ENCODE results near the gene PAQR8. TPM values are rescaled to one million over a fixed set of nuclear protein-coding genes. Genes with fewer than 3 reads are reported as not detected.

Gene PAQR8
- 10 to 100 TPM; 14.6 to 33.8 (median 28.2) TPM for polyA plus RNA-seq (ENCODE audit: insufficient read length in 4 of 4)

GRCh38 chr6:52361945-52362442, at the start of gene PAQR8:
Gene PAQR8 (plus strand): TSS chr6:52362151. CDS start chr6:52403214, 41,063 bp downstream.
- DNase-seq (ENCODE audit: low read depth in 4 of 4, low spot score in 3 of 4) = peak in 3 of 4 donors; percentile 60 to 68 (median 65)

GRCh38 chr6:52312461-52312860, 49.5 kb upstream of the PAQR8 start:
- no peak for DNase-seq (ENCODE audit: low read depth in 4 of 4, low spot score in 3 of 4)

- no peak for DNase-seq (ENCODE audit: low read depth in 4 of 4, low spot score in 3 of 4)
Measured at GRCh38 chr6:52314752-52315151, 47.2 kb upstream of the PAQR8 start.

GRCh38 chr6:52317211-52317610, 44.7 kb upstream of the PAQR8 start:
- no peak for DNase-seq (ENCODE audit: low read depth in 4 of 4, low spot score in 3 of 4)

- DNase-seq (ENCODE audit: low read depth in 4 of 4, low spot score in 3 of 4) = no peak
Measured at GRCh38 chr6:52317841-52318581, 43.9 kb upstream of the PAQR8 start.

GRCh38 chr6:52324189-52324588, 37.8 kb upstream of the PAQR8 start:
- DNase-seq (ENCODE audit: low read depth in 4 of 4, low spot score in 3 of 4) = no peak

GRCh38 chr6:52325695-52326471, 36.1 kb upstream of the PAQR8 start:
- no peak for DNase-seq (ENCODE audit: low read depth in 4 of 4, low spot score in 3 of 4)

GRCh38 chr6:52326540-52327364, 35.2 kb upstream of the PAQR8 start:
- no peak for DNase-seq (ENCODE audit: low read depth in 4 of 4, low spot score in 3 of 4)

GRCh38 chr6:52328303-52328662, 33.7 kb upstream of the PAQR8 start:
- DNase-seq (ENCODE audit: low read depth in 4 of 4, low spot score in 3 of 4) = no peak

- no peak for DNase-seq (ENCODE audit: low read depth in 4 of 4, low spot score in 3 of 4)
Measured at GRCh38 chr6:52328729-52329128, 33.2 kb upstream of the PAQR8 start.

GRCh38 chr6:52330470-52330869, 31.5 kb upstream of the PAQR8 start:
- DNase-seq (ENCODE audit: low read depth in 4 of 4, low spot score in 3 of 4) = no peak

- no peak for DNase-seq (ENCODE audit: low read depth in 4 of 4, low spot score in 3 of 4)
Measured at GRCh38 chr6:52331793-52332457, 30.0 kb upstream of the PAQR8 start.

- no peak for DNase-seq (ENCODE audit: low read depth in 4 of 4, low spot score in 3 of 4)
Measured at GRCh38 chr6:52333840-52334200, 28.1 kb upstream of the PAQR8 start.

- no peak for DNase-seq (ENCODE audit: low read depth in 4 of 4, low spot score in 3 of 4)
Measured at GRCh38 chr6:52335576-52335975, 26.4 kb upstream of the PAQR8 start.

- DNase-seq (ENCODE audit: low read depth in 4 of 4, low spot score in 3 of 4) = no peak
Measured at GRCh38 chr6:52336919-52337561, 24.9 kb upstream of the PAQR8 start.

- no peak for DNase-seq (ENCODE audit: low read depth in 4 of 4, low spot score in 3 of 4)
Measured at GRCh38 chr6:52337633-52338290, 24.2 kb upstream of the PAQR8 start.

GRCh38 chr6:52340603-52340880, 21.4 kb upstream of the PAQR8 start:
- no peak for DNase-seq (ENCODE audit: low read depth in 4 of 4, low spot score in 3 of 4)

- no peak for DNase-seq (ENCODE audit: low read depth in 4 of 4, low spot score in 3 of 4)
Measured at GRCh38 chr6:52341561-52342260, 20.2 kb upstream of the PAQR8 start.

GRCh38 chr6:52345311-52345710, 16.6 kb upstream of the PAQR8 start:
- no peak for DNase-seq (ENCODE audit: low read depth in 4 of 4, low spot score in 3 of 4)

All from left renal pelvis (tissue), 4 donors.